GM21737 (cell line): ENCODE results near the gene PLXDC2.
"Not testable (repeated sequence)": the region's sequence is repeated elsewhere in the genome, so short reads cannot be mapped to it uniquely, and the experiment has no call there.

Experiments
- ATAC-seq: cut with Tn5 transposase; IDR thresholded peaks from one replicate; pipeline ENCODE4 v1.9.1; 2021; ENCODE audit warnings: mild to moderate bottlenecking, moderate library complexity; ENCODE audit not compliant: unreplicated experiment

Gene PLXDC2

DNA sequence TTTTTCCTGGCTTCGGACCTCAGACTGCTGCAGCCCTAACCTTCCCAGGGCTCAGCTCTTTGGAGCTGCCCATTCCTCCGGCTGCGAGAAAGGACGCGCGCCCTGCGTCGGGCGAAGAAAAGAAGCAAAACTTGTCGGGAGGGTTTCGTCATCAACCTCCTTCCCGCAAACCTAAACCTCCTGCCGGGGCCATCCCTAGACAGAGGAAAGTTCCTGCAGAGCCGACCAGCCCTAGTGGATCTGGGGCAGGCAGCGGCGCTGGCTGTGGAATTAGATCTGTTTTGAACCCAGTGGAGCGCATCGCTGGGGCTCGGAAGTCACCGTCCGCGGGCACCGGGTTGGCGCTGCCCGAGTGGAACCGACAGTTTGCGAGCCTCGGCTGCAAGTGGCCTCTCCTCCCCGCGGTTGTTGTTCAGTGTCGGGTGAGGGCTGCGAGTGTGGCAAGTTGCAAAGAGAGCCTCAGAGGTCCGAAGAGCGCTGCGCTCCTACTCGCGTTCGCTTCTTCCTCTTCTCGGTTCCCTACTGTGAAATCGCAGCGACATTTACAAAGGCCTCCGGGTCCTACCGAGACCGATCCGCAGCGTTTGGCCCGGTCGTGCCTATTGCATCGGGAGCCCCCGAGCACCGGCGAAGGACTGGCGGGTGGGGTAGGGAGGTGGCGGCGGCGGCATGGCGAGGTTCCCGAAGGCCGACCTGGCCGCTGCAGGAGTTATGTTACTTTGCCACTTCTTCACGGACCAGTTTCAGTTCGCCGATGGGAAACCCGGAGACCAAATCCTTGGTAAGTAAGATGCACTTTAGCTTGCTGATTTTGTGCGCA is at the start of gene PLXDC2:
Gene PLXDC2, plus strand, starts transcription at position 22 of the 820 bp plus-strand sequence.
- no peak for ATAC-seq

DNA sequence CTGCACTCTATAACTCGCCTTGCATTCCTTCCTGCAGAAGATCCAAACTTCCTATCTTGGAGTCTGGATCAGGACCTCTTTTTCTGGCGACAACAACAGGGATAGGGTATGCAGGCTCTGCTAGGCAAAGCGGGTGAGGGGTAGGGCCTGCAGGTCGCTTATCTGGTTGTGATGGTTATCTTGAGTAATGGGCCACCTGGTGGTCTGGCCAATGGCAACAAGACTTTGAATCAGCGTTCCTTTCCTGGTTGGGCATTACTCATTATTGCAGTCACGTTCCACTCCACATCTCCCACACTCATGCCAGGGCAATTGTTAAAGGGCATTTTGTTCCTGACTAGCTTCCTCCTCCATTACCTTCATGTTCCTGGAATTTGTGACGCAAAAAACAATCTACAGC is 48.4 kb upstream of the PLXDC2 start:
- no peak for ATAC-seq

- not testable (repeated sequence) for ATAC-seq
Measured at GRCh38 chr10:19769826-19770225, 46.4 kb upstream of the PLXDC2 start.

DNA sequence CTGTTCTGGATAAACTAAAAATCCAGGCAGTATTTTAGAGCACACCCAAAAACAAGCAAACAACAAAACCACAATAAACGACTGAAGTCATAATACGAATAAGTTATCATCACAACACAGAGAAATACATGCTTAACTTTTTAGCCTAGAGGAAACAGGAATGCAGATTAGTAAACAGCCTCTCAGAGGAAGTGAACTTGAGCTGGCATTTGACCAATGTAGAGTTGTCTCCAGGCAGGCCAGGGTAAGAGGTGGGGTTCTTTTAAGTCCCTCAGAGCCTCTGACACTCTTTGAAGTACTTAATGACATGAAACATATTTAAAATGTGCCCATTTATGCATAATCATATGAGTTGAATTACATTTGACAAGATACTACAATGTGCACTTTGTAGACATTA is 43.3 kb upstream of the PLXDC2 start:
- no peak for ATAC-seq

GRCh38 chr10:19775296-19775695 is 40.9 kb upstream of the PLXDC2 start:
- no peak for ATAC-seq

DNA sequence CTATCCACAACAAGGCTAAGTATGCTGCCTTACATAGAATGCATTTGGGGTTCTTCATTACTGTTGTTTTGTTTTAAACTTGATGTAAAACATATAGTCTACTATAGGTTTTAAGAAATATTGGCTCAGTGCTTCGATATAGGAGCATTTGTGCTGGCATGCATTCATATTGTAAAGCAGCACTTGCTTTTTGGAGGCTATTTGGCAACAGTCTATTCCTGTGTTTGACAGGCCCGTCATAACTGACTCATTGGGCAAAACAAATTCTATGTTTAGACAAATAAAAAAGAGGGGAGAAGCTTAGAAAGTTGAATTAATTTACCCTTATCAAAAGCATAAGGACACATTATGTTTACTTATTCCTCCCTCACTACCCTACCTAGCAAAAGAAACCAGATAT is 38.4 kb upstream of the PLXDC2 start:
- no peak for ATAC-seq

GRCh38 chr10:19778996-19779395 is 37.2 kb upstream of the PLXDC2 start:
- ATAC-seq, result no peak

DNA sequence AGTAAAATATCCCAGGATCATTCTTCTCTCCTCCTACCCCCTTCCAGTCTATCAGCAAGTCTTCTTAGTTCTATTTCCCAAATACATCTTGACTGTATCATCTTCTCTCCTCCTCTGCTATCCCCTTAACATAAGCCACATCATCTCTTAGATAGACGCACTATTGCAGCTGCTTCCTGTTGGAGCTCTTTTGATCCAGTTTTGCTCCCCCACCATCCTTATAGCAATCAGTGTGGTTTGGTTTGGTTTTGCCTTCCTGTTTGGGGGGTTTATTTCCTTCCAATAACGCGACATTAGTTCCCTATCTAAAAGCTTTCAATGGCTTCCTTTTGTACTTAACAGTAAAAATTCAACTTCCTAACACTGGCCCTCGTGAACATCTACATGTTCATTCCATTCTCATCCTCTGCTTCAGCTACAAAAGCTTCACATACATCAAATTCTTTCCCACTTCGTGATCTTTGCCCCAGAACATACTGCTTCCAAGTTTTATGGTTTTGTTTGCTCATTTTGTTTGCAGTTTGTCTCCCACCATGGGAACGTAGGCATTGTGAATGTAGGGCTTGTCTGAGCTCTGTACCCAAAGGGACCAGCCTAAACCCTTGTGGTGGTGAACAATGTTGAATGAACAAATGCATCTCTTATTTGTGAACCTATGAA is 33.7 kb upstream of the PLXDC2 start:
- no peak for ATAC-seq

DNA sequence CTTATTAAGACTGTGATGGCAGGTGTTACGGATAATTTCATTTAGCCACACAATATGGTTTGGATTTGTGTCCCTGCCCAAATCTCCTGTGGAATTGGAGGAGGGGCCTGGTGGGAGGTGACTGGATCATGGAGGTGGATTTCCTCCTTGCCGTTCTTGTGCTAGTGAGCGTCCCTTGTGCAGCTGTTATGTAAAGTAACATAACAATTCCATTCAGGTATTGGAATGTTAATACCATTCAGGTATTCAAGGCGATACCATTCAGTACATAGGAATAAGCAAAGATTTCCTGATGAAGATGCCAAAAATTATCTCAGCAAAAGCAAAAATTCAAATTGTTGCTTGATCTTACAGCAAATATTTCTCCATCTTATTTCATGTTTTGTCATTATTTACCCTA is 32.5 kb upstream of the PLXDC2 start:
- ATAC-seq, result no peak

- ATAC-seq, result no peak
Measured at GRCh38 chr10:19785366-19785765, 30.9 kb upstream of the PLXDC2 start.

DNA sequence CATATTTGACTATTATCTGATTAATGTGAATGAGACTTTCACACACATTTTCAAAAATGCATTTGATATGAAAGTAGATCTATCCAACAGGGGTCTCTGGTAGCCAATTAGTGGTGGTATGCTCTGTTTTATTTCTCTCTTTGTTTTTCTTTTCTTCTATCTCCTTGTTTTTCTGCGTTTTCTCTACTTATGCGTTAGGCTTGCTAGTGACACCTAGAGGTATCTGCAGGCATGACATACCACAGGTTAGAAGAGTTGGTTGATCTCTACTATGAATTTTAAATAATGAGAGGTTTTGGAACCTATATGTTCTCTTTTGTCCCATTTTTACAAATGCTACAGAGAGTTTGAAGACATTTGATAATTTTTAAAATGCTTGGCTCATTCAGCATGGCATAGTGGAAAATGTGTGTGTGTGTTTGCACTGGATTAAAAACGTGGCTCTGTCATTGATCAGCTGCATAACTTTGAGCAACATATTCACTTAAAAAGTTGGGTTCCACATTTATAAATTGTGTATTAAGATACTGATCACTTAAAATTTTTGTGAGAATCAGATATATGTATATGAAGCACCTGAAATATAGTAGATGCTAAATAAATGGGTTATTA is 28.1 kb upstream of the PLXDC2 start:
- no peak for ATAC-seq

GRCh38 chr10:19788902-19789301 is 27.3 kb upstream of the PLXDC2 start:
- no peak for ATAC-seq

- no peak for ATAC-seq
Measured at GRCh38 chr10:19789607-19790006, 26.6 kb upstream of the PLXDC2 start.

- no peak for ATAC-seq
Measured at GRCh38 chr10:19791032-19791431, 25.2 kb upstream of the PLXDC2 start.

GRCh38 chr10:19795684-19796083 is 20.5 kb upstream of the PLXDC2 start:
- no peak for ATAC-seq

DNA sequence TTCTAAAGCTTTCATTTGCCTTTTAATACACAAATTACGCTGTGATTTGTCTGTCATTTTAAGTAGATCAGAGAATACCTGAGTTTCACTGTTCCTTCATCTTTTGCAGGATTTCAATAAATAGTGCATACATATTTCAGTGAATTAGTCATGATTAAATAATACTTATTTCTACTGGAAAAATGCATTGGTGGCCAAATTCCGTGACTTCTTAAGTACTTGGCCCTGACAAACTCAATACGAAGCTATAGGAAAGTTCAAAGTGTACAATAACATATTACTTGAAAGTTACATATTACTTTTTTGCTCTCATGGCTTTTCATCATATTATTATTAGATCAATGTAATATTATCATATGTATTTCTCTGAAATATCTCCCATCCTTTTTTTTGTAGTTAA is 16.1 kb upstream of the PLXDC2 start:
- ATAC-seq, result no peak

DNA sequence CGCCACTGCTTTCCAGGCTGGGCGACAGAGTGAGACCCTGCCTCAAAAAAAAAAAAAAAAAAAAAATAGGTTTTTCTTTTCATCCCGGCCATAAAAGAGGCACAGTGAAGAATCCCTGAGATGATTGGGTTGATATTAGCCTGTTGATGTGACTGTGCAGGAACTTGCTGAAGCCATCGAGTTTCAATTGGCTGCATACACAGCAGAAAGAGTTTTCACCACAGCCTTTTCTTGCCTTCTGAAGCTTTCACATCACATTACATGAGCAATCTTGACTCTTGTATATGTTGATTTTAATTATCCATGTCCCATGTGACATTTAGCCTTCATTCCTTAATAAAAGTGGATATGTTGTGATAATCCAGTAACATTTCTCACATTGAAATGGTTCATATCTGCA is 14.9 kb upstream of the PLXDC2 start:
- ATAC-seq, result no peak

- no peak for ATAC-seq
Measured at GRCh38 chr10:19803676-19804075, 12.6 kb upstream of the PLXDC2 start.

- no peak for ATAC-seq
Measured at GRCh38 chr10:19809481-19809880, 6.8 kb upstream of the PLXDC2 start.

- ATAC-seq, result no peak
Measured at GRCh38 chr10:19811540-19811939, 4.7 kb upstream of the PLXDC2 start.

GRCh38 chr10:19812976-19813375 is 3.3 kb upstream of the PLXDC2 start:
- no peak for ATAC-seq
